Gastrocnemius medialis (tissue), 4 donors: ENCODE results near the gene OGFOD1. TPM values are rescaled to one million over a fixed set of nuclear protein-coding genes. Genes with fewer than 3 reads are reported as not detected.

Experiments used
- ATAC-seq, 2 donors: fragments of 150-250 bp; one replicate each; pipeline ENCODE4 v1.9.1; 2016
- DNase-seq, 2 donors: peaks; one replicate each; pipeline ENCODE4 v3.0.0-alpha.2; 2019
- H3K27ac ChIP-seq, 4 donors: fragments of 200-600 bp; sonication (generic); 1 replicate in 1 of 4; 2 replicates in 3 of 4; pipeline ENCODE4 v1.5.1; 2016 to 2018; ENCODE audit warnings: mild to moderate bottlenecking in 2 of 4, moderate library complexity in 1 of 4
- H3K27me3 ChIP-seq, 3 donors: fragments of 200-600 bp; sonication (generic) in 2 of 3; 1 replicate in 1 of 3; 2 replicates in 2 of 3; pipeline versions ENCODE4 v1.5.1 to v1.6.0; 2016 to 2019; ENCODE audit warnings: mild to moderate bottlenecking in 1 of 3, moderate library complexity in 1 of 3
- H3K36me3 ChIP-seq, 2 donors: fragments of 200-600 bp; sonication (generic) in 1 of 2; one replicate each; pipeline ENCODE4 v1.5.1; 2017 to 2018
- H3K4me1 ChIP-seq, 2 donors: fragments of 200-600 bp; sonication (generic) in 1 of 2; one replicate each; pipeline ENCODE4 v1.5.1; 2016 to 2017; ENCODE audit warnings: mild to moderate bottlenecking in 2 of 2
- H3K4me3 ChIP-seq, 4 donors: fragments of 200-600 bp; sonication (generic) in 3 of 4; 1 replicate in 1 of 4; 2 replicates in 3 of 4; pipeline ENCODE4 v1.5.1; 2016 to 2019; ENCODE audit warnings: mild to moderate bottlenecking in 2 of 4
- H3K9me3 ChIP-seq, 3 donors: fragments of 200-600 bp; sonication (generic) in 2 of 3; 1 replicate in 1 of 3; 2 replicates in 2 of 3; pipeline ENCODE4 v1.5.1; 2016 to 2019
- POLR2A ChIP-seq, 2 donors: fragments of 450-650 bp; IDR thresholded peaks; one replicate each; pipeline ENCODE4 v1.6.1; 2017; ENCODE audit warnings: antibody characterized with exemption in 2 of 2, mild to moderate bottlenecking in 2 of 2, moderate library complexity in 2 of 2
- in situ Hi-C, 4 donors: fragments of 200-750 bp; cut with MboI; loops; one replicate each; pipeline versions ENCODE4 v1.15.0 to v1.8.0; 2017; ENCODE audit warnings: low sequenced_read_pairs in 4 of 4
- intact Hi-C: fragments of 100-400 bp; cut with DNase I; formaldehyde crosslinking; loops from one replicate; pipeline ENCODE4 v1.15.1; 2023; ENCODE audit warnings: low total_unique reads
- total RNA-seq, 4 donors: library from RNA; depleted of rRNA; stranded (reverse); fragments of >200 nt; gene quantifications; one replicate each; pipeline versions ENCODE4 v1.1.0 to v1.2.3, GENCODE V29; 2016
- TF ChIP-seq, protein P1 (sequence below), 5 experiments: fragments of 450-650 bp in 3 of 5; fragments of 200-600 bp in 2 of 5; sonication (generic) in 2 of 5; IDR thresholded peaks in 4 of 5; conservative IDR thresholded peaks in 1 of 5; 1 replicate in 4 of 5; 2 replicates in 1 of 5; pipeline ENCODE4 v1.5.1; 2016 to 2019; ENCODE audit warnings: antibody characterized with exemption in 5 of 5, mild to moderate bottlenecking in 3 of 5, moderate library complexity in 3 of 5

OGFOD1 gene
- 100 to 1,000 TPM in 1 of 4 donors, 10 to 100 TPM in 3; 86.1 to 115 (median 92.9) TPM for total RNA-seq

DNA sequence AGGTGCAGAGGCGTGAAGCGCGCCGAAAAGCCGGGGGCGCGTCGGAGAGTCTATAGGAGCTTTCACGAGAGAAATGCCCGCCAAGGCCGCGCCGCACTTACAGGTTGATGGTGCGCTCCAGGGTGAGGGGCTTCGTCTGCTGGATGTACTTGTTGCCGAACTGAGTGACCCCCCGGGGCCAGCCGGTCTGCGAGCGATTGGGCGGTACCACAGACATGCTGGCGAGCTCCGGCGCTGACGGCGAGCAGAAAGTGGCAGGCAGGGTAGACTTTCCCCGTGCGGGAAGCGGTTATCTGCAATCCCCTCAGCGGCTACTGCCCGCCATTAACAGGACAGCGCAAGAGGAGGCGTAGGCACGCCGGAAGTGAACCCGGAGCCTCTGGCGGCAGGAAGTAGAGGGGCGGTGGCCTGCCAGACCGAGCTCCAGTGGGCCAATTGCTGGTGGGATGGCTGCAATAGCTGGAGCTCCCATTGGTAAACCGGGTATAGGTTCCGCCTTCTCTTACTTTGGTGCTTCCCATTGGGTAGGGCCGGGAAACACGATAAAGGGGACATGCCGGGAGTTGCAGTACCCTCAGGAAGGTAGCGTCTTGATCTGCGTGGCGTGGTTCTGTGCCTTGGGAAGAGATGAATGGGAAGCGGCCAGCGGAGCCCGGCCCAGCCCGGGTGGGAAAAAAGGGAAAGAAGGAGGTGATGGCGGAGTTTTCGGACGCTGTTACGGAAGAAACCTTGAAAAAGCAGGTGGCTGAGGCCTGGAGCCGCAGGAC is at the start of gene OGFOD1, which contains the start of gene NUDT21:
Gene OGFOD1, plus strand, starts transcription at position 569 of the 767 bp plus-strand sequence. Its CDS starts 59 bp downstream, at position 628.
Gene NUDT21, minus strand, starts transcription at position 347 of the 767 bp plus-strand sequence. Its CDS starts 130 bp downstream, at position 217.
- TF ChIP-seq, protein P1, sequence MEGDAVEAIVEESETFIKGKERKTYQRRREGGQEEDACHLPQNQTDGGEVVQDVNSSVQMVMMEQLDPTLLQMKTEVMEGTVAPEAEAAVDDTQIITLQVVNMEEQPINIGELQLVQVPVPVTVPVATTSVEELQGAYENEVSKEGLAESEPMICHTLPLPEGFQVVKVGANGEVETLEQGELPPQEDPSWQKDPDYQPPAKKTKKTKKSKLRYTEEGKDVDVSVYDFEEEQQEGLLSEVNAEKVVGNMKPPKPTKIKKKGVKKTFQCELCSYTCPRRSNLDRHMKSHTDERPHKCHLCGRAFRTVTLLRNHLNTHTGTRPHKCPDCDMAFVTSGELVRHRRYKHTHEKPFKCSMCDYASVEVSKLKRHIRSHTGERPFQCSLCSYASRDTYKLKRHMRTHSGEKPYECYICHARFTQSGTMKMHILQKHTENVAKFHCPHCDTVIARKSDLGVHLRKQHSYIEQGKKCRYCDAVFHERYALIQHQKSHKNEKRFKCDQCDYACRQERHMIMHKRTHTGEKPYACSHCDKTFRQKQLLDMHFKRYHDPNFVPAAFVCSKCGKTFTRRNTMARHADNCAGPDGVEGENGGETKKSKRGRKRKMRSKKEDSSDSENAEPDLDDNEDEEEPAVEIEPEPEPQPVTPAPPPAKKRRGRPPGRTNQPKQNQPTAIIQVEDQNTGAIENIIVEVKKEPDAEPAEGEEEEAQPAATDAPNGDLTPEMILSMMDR (IDR thresholded peaks at IDR 0.05 in 4 of 5, conservative IDR thresholded peaks at IDR 0.05 in 1 of 5) = no peak
- TF ChIP-seq POLR2A (IDR thresholded peaks at IDR 0.05) = peak; percentile 76 to 89
- intact Hi-C loops (loop anchor here (1.0 to 5.0 kb wide), 2 partner anchors 26 to 1011 kb away; partner anchors contain the start of genes AMFR and POLR2C), in situ Hi-C loops (no loop called here)
- DNase-seq (peak; percentile 98), ATAC-seq (peak; percentile 97 to 98)
- H3K27me3 ChIP-seq = no peaks in the 10 kb centered on the region
- peak within 1 kb of the TSS; percentile 85 to 96 (median 94) for H3K27ac ChIP-seq
- H3K4me1 ChIP-seq = peaks cover 34 to 36% of the 10 kb centered on the region in 2 donors
- peak within 1 kb of the TSS; percentile 87 to 99 (median 92) for H3K4me3 ChIP-seq
- no peaks in the 10 kb centered on the region for H3K9me3 ChIP-seq
- H3K36me3 ChIP-seq = peaks cover 0 to 35% of the 10 kb centered on the region in 2 donors

DNA sequence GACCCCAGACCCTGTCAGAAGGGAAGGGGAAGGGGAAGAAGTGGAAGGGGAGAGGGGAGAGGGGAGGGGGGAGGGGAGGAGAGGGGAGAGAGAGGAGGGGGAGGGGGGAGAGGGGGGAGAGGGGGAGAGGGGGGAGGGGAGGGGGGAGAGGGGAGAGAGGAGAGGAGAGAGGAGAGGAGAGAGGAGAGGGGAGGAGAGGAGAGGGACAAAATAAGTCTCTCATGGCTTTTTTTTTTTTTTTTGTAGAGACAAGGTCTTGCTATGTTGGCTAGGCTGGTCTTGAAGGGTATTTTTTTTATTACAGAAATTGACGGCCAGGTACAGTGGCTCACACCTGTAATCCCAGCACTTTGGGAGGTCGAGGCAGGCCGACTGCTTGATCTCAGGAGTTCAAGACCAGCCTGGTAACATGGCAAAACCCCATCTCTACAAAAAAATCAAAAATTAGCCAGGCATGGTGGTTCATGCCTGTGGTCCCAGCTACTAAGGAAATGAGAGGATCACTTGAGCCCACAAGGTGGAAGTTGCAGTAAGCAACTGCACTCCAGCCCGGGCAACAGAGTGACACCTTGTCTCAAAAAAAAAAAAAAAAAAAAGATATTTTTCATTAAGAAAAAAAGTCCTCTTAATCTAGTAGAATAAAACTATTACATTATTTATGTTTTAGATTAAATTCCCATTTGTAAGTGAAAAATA is 45.2 kb upstream of the OGFOD1 start:
- ATAC-seq (no peak), DNase-seq (no peak)
- no peak for TF ChIP-seq POLR2A (IDR thresholded peaks at IDR 0.05)
- TF ChIP-seq, protein P1 (IDR thresholded peaks at IDR 0.05 in 4 of 5, conservative IDR thresholded peaks at IDR 0.05 in 1 of 5) = no peak
- H3K4me3 ChIP-seq = no peak overlapping the region
- peaks cover 38 to 43% of the 10 kb centered on the region in 2 donors for H3K4me1 ChIP-seq
- no peaks in the 10 kb centered on the region for H3K27me3 ChIP-seq
- peaks cover 6 to 81% of the 10 kb centered on the region in 2 donors for H3K36me3 ChIP-seq
- peak overlapping the region; percentile 77 to 96 (median 84) for H3K27ac ChIP-seq
- no peaks in the 10 kb centered on the region for H3K9me3 ChIP-seq
- intact Hi-C loops = no loop called here
- in situ Hi-C loops = loop anchor here in 1 of 4 donors (25.0 kb wide), 1 partner anchor 281 kb away; the partner anchor contains the start of gene MT1X

DNA sequence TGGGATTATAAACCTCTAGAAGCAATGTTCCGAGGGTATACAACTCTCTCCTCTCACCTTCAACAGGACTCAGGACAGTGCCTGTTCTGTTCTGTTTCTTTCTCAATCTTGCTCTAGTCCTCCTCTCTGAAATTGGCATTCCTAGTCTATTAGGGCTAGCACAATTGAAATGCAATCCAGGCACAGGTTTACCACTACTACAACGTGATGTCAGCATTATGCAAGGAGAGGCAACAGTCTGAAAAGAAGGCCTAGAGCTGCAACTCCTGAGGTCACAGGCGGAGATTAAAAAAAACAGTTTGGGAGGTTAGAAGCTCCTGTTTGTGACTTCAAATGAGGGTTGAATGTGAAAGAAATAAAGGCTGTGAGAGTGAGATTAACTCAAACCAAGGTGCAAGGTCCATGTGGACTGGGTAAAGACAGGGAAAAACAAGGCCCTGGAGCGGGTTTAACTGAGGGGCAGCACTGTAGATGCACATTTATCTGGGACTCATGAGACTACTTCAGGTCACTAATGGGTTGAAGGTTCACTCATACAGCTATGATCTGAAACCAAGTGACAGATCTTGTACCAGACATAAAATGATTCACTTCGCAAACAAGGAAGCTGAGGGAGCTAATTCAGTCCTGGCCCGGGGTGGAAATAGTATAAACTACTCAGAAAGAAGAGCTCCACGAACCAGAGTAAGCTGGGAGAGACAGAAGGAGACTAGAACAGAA is 42.8 kb upstream of the OGFOD1 start:
- peak; percentile 74 to 79 for ATAC-seq
- Histone ChIP-seq H3K4me3 (no peak overlapping the region), H3K9me3 (no peaks in the 10 kb centered on the region), H3K36me3 (peaks cover under 1 to 68% of the 10 kb centered on the region in 2 donors), H3K4me1 (peaks cover 43 to 47% of the 10 kb centered on the region in 2 donors), H3K27ac (peak overlapping the region; percentile 77 to 96 (median 84)), H3K27me3 (no peaks in the 10 kb centered on the region)
- peak; percentile 32 to 64 for DNase-seq
- intact Hi-C loops (no loop called here), in situ Hi-C loops (loop anchor here in 1 of 4 donors (25.0 kb wide), 1 partner anchor 279 kb away; the partner anchor contains the start of gene MT1X)
- TF ChIP-seq, protein P1 (IDR thresholded peaks at IDR 0.05 in 4 of 5, conservative IDR thresholded peaks at IDR 0.05 in 1 of 5) = no peak
- no peak for TF ChIP-seq POLR2A (IDR thresholded peaks at IDR 0.05)

DNA sequence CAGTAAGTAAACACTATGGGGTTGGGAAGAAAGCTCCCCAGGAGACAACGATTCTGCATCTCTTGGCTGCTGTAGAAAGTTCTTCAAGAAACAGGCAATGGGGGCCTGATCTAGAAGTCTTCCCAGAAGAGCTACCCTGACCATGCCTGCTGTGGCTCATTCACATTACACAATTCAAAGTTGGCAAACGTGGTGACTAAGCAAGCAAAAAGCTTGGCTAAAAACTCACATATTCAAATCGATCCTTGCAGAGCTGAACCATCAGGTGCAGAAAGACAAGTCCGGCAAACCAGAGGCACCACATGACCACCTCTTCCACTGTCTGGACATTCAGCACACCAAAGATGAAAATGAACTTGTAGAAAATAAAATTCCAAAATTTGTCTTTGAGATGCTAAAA is 42.2 kb upstream of the OGFOD1 start:
- ATAC-seq (peak; percentile 29 to 31), DNase-seq (peak in 1 of 2 donors; percentile 46)
- Histone ChIP-seq H3K27ac (peak overlapping the region; percentile 77 to 96 (median 84)), H3K4me1 (peaks cover 49 to 53% of the 10 kb centered on the region in 2 donors), H3K27me3 (no peaks in the 10 kb centered on the region), H3K4me3 (no peak overlapping the region), H3K36me3 (peaks cover 0 to 66% of the 10 kb centered on the region in 2 donors), H3K9me3 (no peaks in the 10 kb centered on the region)
- intact Hi-C loops (no loop called here), in situ Hi-C loops (loop anchor here in 1 of 4 donors (25.0 kb wide), 1 partner anchor 278 kb away; the partner anchor contains the start of gene MT1X)
- TF ChIP-seq POLR2A (IDR thresholded peaks at IDR 0.05) = no peak
- TF ChIP-seq, protein P1 (IDR thresholded peaks at IDR 0.05 in 4 of 5, conservative IDR thresholded peaks at IDR 0.05 in 1 of 5) = no peak
